Calu3 (cell line): Measurements from ENCODE around the gene TMEM167B. TPM values are rescaled to one million over a fixed set of nuclear protein-coding genes. Genes with fewer than 3 reads are reported as not detected.

Experiments
- BruUV-seq: library from RNA; stranded (reverse); fragments of 400-500 nt; replicated peaks from 2 replicates; lab custom pipeline; 2021; lab: Mats Ljungman, UMichigan
- CTCF ChIA-PET: fragments of 300-600 bp; sonication (Branson Sonifier 250); formaldehyde crosslinking; loops from one replicate; lab custom pipeline; 2022; ENCODE audit warnings: antibody characterized with exemption; lab: Charles Lee
- DNase-seq: peaks from one replicate; pipeline ENCODE4 v3.0.0; 2022
- H3K27ac Mint-ChIP-seq: one replicate; pipeline ENCODE4 v1.8.0; 2022; ENCODE audit warnings: mixed read lengths; ENCODE audit not compliant: unreplicated experiment
- H3K27me3 Mint-ChIP-seq: one replicate; pipeline ENCODE4 v1.8.0; 2022; ENCODE audit warnings: mixed read lengths; ENCODE audit not compliant: unreplicated experiment
- H3K36me3 Mint-ChIP-seq: one replicate; pipeline ENCODE4 v1.8.0; 2022; ENCODE audit warnings: mild to moderate bottlenecking, moderate library complexity, mixed read lengths; ENCODE audit not compliant: insufficient read depth, unreplicated experiment
- H3K4me1 Mint-ChIP-seq: one replicate; pipeline ENCODE4 v1.8.0; 2022; ENCODE audit warnings: mild to moderate bottlenecking, low read depth, mixed read lengths; ENCODE audit not compliant: unreplicated experiment
- H3K4me3 Mint-ChIP-seq: one replicate; pipeline ENCODE4 v1.8.0; 2022; ENCODE audit warnings: mild to moderate bottlenecking, low read depth, moderate library complexity, mixed read lengths; ENCODE audit not compliant: unreplicated experiment
- H3K9me3 Mint-ChIP-seq: one replicate; pipeline ENCODE4 v1.8.0; 2022; ENCODE audit warnings: low read depth, mixed read lengths; ENCODE audit not compliant: unreplicated experiment
- intact Hi-C: fragments of 100-400 bp; cut with micrococcal nuclease; formaldehyde crosslinking; loops from one replicate; pipeline ENCODE4 v1.10.0; 2022; ENCODE audit not compliant: unreplicated experiment
- total RNA-seq: library from RNA; stranded (reverse); gene quantifications from 2 replicates; pipeline ENCODE4 v1.2.3, GENCODE V29; 2022
- TF ChIP-seq, protein P1 (sequence below): fragments of 200-600 bp; IDR thresholded peaks from one replicate; pipeline ENCODE4 v1.8.0; 2022; ENCODE audit warnings: antibody characterized with exemption; ENCODE audit not compliant: unreplicated experiment

Gene TMEM167B
- total RNA-seq, 1 experiment from 2014 or later, result 13.6 TPM

DNA sequence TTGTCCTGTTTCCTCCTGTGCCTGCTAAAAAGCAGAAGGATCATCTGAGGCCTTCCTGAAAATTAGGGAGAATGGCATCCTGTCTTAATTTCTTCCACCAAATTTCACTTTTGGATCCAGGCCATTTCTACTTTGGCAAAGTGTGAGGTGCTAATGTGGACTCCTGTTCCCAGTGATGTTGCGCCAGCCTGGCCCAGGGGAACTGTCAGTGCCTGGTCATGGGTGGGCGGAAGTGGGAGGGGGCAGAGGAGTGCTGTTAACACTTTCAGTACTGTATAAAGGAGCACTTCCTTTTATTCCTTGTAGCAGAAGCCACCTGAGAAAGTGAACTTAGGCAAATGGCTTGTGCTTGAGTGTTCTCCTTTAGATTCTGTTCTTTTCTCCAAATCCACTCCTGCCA is 43.3 kb downstream of the TMEM167B start:
- Mint-ChIP-seq H3K27me3 (no peaks in the 10 kb centered on the region), H3K36me3 (no peaks in the 10 kb centered on the region), H3K9me3 (no peaks in the 10 kb centered on the region), H3K4me3 (no peak overlapping the region), H3K27ac (no peak overlapping the region), H3K4me1 (peaks cover 11% of the 10 kb centered on the region)
- intact Hi-C loops, result no loop called here
- CTCF ChIA-PET, result no interaction called here
- no TSS peak for BruUV-seq
- DNase-seq, result no peak
- TF ChIP-seq, protein P1, sequence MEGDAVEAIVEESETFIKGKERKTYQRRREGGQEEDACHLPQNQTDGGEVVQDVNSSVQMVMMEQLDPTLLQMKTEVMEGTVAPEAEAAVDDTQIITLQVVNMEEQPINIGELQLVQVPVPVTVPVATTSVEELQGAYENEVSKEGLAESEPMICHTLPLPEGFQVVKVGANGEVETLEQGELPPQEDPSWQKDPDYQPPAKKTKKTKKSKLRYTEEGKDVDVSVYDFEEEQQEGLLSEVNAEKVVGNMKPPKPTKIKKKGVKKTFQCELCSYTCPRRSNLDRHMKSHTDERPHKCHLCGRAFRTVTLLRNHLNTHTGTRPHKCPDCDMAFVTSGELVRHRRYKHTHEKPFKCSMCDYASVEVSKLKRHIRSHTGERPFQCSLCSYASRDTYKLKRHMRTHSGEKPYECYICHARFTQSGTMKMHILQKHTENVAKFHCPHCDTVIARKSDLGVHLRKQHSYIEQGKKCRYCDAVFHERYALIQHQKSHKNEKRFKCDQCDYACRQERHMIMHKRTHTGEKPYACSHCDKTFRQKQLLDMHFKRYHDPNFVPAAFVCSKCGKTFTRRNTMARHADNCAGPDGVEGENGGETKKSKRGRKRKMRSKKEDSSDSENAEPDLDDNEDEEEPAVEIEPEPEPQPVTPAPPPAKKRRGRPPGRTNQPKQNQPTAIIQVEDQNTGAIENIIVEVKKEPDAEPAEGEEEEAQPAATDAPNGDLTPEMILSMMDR, result no peak

DNA sequence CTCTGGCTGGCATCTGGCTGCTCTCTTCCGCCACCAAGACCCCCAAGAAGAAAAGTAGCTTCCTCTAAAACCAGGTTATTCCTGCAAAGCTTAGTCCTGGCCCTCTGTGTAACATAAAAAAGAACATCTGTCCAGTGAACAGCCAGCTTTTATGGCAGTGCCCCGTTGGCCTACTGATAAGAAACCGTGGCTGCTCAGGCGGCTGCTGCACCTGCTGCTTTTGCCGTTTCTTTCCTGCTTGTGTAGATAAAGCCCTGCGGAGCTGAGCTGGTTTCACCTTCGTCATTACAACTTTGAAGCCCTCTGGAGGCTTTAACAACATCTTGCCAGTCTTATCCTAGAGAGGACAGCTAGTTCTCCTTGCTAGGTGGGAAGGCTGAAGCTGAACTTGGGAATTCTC is 43.9 kb downstream of the TMEM167B start:
- Mint-ChIP-seq H3K36me3 (no peaks in the 10 kb centered on the region), H3K27ac (no peak overlapping the region), H3K4me1 (peaks cover 11% of the 10 kb centered on the region), H3K27me3 (no peaks in the 10 kb centered on the region), H3K4me3 (peak overlapping the region; percentile 40), H3K9me3 (no peaks in the 10 kb centered on the region)
- intact Hi-C loops, result no loop called here
- TF ChIP-seq, protein P1, result no peak
- no peak for DNase-seq
- CTCF ChIA-PET, result interaction anchor here (0.6 to 0.9 kb wide), 2 partner anchors 14 to 34 kb away, joined by 3 to 4 read pairs; no protein-coding TSS in a partner anchor
- no TSS peak for BruUV-seq

DNA sequence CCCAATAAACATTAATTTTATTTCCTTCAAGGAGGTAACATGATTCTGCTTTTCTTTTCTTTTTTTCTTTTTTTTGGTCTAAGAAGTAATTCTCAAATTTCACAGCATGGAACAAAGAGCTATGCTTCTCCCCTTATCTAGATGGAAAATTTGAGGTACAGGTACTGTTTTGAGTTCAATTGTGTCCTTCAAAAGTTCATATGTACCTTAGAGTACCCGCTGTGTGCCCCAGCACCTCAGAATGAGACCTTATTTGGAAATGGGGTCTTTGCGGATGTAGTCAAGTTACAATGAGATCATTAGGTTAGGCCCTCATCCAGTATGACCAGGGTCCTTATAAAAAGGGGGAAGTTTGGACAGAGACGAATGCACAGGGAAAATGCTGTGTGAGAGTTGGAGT is 45.4 kb downstream of the TMEM167B start:
- CTCF ChIA-PET, result no interaction called here
- TF ChIP-seq, protein P1, result no peak
- Mint-ChIP-seq H3K36me3 (no peaks in the 10 kb centered on the region), H3K27me3 (no peaks in the 10 kb centered on the region), H3K4me3 (no peak overlapping the region), H3K4me1 (peaks cover 11% of the 10 kb centered on the region), H3K9me3 (no peaks in the 10 kb centered on the region), H3K27ac (no peak overlapping the region)
- no TSS peak for BruUV-seq
- no peak for DNase-seq
- intact Hi-C loops, result no loop called here

DNA sequence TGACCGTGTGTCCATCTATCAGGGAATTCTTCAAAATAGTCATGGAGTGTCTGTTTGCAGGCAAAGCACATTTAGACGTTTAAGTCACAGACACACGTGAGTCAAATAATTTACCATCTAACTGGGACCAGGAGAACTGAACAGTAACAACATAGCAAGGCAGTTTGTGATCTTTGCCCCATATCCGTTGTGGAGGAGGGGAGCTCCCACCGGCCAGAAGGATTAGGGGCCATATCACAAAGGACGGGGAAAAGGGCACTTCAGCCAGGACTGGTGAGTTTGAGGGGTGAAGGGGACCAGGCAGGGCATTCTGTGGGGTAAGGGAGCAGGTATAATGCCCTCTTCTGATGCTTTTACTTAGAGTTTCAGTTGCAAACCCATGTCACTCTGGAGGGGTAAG is 46.2 kb downstream of the TMEM167B start:
- DNase-seq, result no peak
- no peaks in the 10 kb centered on the region for H3K9me3 Mint-ChIP-seq
- TF ChIP-seq, protein P1, result no peak
- CTCF ChIA-PET, result no interaction called here
- H3K4me1 Mint-ChIP-seq, result peaks cover 11% of the 10 kb centered on the region
- no peaks in the 10 kb centered on the region for H3K27me3 Mint-ChIP-seq
- H3K4me3 Mint-ChIP-seq, result no peak overlapping the region
- H3K27ac Mint-ChIP-seq, result no peak overlapping the region
- intact Hi-C loops, result no loop called here
- no TSS peak for BruUV-seq
- no peaks in the 10 kb centered on the region for H3K36me3 Mint-ChIP-seq
